RPMI7951 (cell line): ENCODE data around the gene EHHADH. TPM values are rescaled to one million over a fixed set of nuclear protein-coding genes. Genes with fewer than 3 reads are reported as not detected.
A peak's percentile ranks its signal among the peaks of the same experiment; 100 is the strongest.
"Not testable (repeated sequence)": the region's sequence is repeated elsewhere in the genome, so short reads cannot be mapped to it uniquely, and the experiment has no call there.

Experiments
- DNase-seq: peaks from one replicate; pipeline ENCODE4 v3.0.0-alpha.2; 2012; ENCODE audit warnings: low read depth
- total RNA-seq: library from RNA; depleted of rRNA; stranded (reverse); fragments of >200 nt; shearing (Covaris generic); gene quantifications from 2 replicates; pipeline ENCODE4 v1.2.3, GENCODE V29; 2014; rRNA removed

The EHHADH gene
- 13.4 and 14.8 TPM in 2 replicates for total RNA-seq

DNA sequence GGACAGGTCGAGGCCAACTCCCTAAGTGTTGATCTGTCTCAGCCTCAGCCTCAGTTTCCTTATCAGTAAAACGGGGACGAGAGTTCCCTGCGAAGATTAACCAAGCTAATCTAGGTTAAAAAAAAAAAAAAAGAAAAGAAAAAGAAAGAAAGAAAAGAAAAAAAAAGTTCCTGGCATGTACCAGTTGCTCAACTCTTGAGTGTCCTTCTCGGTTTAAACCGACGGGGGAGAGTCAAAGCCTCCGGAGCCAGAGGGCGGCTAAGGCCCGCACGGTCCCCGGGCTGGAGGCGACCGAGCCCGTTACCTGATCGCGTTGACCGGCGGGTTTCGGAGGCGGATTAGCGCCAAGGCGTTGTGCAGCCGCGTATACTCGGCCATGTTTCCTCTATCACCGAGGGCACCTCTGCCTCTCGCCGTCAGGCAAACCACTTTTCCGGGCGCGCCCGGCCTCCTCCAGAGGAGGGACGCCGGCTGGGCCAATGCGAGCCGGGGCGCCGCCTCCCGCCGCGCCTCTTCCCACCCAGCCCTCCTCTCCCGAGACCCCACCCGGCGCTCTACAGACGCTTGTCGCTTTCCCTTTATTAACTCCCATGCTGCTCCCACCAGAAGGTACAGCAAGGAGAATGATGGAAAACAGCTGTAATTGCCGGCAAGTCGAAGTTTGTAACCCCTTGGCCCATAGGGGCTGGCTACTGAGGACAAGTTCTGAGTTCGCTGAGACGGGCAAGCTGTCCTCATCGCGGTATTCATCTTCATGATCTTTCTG lies at the start of gene EHHADH:
TSS of gene EHHADH (minus strand) at position 405 of the 766 bp plus-strand sequence. CDS start at position 378, 27 bp downstream.
- DNase-seq, result peak; percentile 84

DNA sequence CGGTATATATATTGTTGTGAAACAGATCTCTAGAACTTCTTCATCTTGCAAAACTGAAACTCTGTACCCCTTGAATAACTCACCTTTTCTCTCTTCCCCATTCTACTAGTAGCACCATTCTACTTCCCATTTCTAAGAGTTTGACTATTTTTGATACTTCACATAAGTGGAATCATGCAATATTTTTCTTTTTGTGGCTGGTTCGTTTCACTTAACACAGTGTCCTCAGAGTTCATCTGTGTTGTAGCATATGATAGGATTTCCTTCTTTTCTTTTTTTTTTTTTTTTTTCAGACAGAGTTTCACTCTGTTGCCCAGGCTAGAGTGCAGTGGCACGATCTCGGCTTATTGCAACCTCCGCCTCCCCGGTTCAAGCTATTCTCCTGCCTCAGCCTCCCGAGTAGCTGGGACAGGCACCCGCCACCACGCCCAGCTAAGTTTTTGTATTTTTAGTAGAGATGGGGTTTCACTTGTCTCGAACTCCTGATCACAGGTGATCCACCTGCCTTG lies 46.1 kb upstream of the EHHADH start:
- DNase-seq, result not testable (repeated sequence)

DNA sequence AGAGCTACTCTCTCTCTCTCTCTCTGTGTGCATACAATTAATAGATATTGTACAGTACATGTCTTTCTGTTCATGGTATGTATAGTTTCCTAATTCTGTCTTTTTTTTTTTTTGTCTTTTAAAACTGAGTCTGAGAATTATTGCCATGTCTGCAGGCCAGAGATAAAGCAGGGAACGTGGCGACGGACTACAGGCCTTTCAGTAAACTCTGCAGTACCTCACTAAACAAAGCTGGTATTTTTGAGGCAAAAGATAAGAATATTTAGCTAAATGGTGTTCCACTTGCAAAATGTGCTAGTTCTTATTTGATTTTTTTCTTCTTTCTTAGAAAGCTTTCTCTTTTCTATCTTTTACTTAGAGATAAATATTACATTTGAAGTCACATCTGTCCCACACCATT lies 44.0 kb upstream of the EHHADH start:
- DNase-seq, result no peak

DNA sequence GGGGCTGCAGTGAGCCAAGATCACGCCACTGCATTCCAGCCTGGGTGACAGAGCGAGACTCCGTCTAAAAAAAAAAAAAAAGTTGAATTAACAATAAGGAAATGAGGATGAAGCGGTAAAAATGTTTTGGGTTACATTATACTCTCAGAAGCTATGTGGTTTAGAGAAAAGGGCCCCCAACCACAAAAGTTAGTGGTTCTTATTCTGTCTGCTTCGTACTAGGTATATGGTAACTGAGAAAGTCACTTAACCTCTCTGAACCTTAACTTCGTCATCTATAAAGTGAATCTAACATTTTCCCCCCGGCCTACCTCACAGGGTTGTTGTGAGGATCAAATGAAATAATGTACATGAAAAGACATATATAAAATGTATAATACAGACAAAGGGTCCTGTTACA lies 38.4 kb upstream of the EHHADH start:
- DNase-seq, result no peak

DNA sequence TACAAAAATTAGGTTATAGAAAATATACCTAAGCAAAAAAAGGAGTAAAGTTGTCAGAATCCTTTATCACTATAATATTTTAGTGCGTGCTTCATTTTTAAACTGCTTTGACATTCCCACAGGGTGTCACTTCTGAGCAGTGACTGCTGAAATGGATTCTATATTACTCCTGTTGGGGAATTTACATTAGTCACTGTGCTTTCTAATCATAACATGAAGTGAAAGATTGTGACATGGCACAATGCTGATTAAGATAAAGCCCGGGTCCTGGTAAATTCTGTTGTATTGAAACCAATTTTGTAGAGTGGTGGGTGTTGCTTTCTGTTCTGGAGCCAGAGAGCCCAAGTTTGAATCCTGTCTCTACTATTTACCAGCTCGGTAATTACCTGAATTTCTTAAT lies 36.4 kb upstream of the EHHADH start:
- no peak for DNase-seq

DNA sequence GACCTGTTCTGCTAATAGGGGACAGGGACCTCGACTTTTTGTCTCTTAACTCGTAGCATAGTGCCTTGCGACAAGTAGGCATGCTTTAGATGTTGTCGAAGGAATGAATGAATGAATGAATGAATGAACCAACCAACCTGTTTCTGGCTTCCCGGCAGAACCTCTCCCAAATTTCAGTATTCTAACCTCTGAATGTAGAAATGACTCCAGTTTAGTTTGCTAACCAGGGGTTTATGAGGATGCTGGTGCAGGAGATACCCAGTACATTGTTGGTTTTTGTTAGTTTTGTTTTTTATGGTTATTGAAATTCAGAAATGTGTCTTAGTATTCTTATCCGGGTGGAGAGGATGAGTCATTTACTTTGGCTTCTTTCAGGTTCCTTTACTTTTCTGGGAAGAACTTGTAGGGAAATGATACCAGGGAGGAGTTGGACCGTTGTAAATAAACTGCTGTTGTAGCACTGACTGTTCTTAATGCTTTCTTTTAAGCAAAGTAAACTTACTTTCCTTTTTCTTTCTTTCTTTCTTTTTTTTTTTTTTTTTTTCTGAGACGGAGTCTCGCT lies 29.6 kb upstream of the EHHADH start:
- DNase-seq, result peak; percentile 13

DNA sequence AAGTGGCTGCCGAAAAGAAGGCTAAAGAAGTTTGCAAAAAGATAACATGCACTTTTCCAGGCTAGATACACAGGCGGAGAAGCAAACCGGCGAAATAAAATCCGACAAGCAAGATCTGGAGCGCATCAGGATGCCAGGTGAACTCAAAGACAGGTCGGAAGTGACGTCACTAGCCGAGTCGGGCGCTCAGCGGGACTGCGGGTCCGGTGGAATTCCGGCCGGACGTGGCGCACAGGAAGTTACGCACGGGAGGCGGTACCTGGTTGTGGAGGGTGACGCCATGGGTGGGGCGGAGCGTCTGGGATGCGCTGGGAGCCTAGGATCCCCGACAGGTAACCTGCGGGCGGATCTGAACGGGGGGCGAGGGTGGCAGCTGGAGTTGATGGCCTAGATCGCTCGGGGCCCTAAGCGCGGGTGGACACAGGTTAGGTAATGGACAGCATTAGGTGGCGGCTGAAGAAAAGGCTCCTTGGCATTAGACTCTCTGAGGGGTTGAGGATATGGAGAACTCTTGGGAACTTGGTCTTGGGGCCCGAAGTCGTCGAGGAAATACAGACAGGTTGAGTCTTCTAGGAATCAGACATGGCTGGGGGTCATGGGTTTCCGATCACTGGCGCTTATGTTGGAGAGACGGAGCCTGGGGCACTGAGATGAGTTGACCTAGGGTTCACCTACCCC lies 29.0 kb upstream of the EHHADH start:
- peak; percentile 92 for DNase-seq

DNA sequence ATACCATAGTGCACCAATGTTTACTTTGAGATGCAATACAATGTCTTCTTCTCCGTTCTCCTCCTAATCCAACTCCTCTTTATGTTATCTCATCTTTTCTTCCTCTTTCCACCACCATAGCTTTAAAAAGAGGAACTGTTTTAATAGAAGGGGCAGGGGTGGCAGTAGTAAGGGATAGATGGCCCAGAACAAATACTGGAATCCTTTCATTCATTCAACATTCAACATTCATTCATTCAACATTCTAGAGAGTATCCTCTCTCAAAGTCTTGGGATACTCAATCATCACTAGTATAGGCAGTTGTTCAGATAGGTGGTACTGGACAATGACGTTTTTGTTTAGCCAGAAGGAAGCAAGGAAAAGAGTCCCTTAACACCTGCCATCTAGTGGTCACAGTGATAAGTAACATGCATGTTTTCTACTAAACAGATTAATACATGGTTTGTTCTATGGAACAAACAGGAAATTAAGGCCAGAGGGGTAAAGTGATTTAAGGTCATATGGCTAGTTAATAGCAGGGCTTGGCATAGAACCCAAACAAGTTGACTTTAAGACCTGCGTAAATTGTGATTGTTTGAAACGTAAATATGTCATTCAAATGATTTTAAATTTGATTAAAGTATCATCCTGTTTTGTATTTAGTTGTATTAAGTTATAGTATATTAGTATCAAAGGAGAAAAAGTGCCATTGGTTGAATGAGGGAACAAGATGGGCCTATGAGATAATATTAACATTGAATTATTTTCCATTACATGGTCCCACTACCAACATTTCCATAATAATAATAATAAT lies 26.9 kb upstream of the EHHADH start:
- peak; percentile 73 for DNase-seq

DNA sequence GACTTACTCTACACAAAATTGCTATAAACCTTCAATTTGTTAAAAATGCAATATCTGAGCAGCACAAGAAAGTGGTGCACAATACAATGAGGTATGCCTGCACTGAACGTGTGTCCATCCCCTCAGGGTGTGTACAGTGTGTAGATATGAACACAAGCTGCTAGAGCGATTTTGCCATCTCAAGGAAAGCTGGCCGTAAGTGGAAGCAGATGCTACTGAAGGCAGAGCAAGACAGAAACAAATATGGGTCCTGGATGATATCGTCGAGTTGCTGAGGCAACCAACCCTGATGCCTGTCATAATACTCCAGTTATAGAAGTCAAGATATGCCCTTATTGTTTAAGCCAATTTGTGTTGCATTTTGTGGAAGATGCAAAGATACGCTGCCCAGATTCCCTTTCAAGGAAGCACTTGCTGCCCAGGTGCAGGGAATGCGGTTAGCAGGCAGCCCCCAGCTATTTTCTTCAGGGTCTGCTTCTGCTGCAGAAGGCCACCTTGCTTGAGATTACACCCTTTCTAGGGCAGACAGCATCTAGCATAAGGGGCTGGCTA lies 25.8 kb upstream of the EHHADH start:
- no peak for DNase-seq

DNA sequence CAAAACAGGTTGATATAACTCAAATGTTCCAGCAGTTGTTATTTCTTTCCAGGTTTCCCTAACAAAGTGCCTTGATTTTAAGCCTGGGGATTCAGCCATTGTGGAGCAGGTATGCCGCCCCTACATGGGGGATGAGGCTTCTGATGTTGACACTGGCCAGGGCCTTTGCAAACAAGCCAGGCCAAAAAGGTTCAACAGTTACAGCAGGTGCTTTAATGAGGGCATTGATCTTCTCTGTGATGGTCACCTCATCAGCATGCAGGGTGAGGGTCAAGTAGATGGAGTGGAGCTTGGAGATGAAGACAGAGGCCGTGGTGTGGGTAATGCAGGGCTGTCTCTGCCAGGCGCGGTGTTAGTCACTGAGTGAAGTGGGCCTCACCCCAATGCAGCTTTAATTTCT lies 22.6 kb upstream of the EHHADH start:
- DNase-seq, result no peak

DNA sequence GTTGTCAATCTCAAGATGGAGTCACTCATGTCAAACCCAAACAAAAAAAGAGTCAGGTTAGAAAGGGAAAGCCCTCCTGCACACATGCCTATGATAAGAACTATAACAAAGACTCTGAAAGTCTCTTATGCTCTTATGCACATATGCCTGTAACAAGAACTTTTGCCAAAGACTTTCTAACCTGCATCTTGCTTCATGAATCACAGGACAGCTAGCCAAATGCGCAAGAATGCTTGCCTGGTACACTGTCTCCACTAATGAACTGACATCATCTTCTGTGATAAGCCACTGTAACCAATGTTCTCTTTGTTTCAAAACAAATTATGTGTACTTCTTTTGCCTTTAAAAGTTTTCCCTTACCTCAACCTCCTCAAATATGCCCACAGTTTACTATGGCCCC lies 18.2 kb upstream of the EHHADH start:
- DNase-seq, result no peak

DNA sequence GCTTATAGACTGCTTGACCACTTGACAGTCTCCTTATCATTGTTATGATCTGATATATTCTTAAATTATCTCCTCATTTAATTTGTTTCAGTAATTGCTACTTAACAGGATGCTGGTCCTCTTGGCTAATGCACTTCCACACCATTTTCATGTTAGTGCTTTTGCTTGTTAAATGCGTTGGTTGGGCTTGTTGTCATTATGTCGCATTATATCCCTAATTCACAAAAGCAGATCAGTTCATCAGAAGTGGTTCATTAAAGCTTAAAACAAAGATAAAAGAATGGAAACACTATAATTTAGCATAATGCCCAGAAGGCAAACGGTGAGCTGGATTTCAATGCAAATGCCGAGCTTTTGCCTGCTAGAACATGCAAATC lies 17.1 kb upstream of the EHHADH start:
- DNase-seq, result no peak

DNA sequence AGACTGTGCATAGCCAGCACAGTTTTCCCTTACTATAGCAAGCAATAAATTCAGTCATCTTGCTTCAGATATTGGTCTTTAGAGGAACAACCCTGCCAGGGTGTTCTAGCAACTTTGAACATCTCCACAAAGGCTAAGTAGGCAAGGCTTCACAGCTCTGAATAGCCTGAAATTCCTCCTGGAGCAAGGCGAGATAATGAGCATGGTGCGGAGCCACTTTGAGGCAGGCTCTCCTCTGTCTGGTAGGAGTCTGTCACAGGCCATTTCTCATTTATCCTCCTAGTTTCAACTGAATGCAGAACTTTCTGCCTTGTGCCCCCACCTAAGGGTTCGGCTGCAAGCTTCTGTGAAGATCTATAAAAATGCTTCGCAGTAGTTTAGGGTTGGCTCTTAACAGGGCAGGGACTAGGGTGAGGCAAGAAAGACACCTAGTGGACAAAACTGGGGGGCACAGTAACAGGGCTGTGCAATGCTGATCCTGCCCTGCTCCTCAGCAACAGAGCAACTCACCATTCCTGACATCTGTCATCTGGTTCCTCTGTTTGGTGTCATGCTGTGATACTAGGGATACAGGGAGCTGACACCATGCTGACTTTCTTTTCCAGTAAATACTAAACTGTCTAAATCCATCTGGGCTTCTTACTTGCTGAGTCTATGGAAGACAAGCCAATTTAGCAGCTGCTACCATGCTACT lies 16.6 kb upstream of the EHHADH start:
- DNase-seq, result peak; percentile 58

DNA sequence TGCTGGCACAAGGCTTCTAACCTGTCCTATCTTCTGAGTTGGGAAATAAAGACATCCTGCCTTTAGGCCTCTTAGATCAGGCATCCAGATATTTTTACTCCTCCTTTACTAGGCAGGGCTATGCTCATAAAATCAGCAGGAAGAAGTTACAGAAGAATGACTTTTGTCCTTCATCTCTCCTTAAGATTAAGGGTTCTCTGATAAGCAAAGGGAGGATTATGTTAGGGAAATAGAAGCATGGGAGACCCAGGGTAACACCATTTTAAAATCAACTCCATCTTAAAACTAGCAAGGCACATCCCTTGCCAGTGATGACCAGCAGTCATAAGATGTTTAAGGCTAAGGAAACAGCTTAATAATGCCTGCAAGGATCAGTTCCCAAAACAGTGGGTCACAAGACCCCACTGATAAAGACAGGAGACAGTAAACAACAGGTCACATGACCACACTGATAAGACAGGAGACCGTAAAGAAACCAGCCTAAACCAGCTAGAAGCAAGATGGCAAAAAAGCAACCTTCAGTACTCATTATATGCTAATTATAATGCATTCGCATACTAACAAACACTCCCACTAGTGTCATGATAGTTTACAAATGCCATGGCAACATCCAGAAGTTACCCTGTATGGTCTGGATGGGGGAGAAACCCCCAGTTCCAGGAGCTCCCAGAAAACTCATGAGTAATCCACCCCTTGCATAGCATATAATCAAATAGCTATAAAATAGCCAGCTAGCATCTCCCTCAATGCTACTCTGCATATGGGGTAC lies 14.5 kb upstream of the EHHADH start:
- DNase-seq, result no peak

DNA sequence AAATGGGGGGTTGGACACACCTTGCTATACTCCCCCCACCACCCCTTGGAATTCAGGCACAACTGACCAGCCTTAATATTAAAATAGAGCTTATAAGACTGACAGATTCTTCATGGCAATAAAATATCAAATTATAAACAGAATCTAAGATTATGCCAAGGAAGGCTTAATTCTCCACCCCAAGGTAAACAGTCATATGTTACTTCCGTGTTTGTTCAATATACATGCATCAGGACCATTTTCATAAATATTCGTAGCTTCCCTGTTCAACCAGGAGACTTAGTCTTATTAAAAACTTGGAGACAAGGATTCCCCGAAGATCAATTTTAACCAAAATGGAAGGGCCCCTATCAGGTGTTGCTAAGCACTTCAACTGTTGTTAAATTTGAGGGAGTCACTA lies 13.3 kb upstream of the EHHADH start:
- DNase-seq, result no peak

DNA sequence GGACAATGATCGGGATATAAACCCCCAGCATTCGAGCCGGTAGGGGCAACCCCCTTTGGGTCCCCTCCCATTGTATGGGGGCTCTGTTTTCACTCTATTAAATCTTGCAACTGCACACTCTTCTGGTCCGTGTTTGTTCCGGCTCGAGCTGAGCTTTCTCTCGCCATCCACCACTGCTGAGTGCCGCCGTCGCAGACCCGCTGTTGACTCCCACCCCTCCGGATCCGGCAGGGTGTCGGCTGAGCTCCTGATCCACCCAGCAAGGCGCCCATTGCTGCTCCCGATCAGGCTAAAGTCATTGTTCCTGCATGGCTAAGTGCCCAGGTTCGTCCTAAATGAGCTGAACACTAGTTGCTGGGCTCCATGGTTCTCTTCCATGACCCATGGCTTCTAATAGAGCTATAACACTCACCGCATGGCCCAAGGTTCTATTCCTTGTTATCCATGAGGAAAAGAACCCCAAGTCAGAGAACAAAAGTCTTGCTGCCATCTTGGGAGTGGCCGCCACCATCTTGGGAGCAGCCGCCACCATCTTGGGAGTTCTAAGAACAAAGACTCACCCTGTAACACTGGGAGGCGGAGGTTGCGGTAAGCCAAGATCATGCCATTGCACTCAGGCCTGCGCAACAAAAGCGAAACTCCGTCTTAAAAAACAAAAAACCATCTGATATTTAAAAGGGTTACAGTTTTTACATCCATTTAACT lies 11.2 kb upstream of the EHHADH start:
- no peak for DNase-seq

DNA sequence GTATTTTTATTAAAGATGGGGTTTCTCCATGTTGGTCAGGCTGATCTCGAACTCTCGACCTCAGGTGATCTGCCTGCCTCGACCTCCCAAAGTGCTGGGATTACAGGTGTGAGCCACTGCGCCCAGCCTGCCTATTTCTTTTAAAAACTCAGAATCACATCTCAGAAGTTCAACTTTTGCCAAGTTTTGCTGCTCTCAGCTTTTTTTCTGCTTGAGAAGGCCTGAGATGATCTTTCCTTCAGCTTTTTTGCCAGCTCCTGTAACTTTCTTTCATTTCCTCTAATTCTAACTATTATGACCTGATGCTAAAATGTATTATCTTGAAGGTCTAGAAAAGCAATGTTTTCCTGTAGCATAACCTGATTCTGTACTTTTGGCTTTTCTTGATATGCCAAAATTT lies 9.6 kb upstream of the EHHADH start:
- no peak for DNase-seq

DNA sequence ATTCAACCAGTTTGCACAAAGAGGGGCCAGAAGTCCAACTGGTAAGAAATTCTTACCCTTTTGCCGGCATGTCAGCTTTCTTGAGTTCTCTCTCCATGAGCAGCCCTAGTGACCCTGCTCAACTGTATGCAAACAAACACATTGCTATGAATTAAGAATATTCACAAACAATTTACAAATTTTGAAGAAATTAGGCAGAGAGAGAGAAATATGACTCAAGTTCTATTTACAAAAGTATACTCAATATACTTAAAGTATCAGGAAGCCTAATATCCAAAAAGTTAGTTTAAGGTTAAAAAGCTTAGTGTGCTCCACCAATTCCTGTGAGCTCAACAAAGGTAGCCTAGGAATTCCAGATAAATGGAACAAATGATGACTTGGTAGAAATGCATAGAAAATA lies 3.5 kb upstream of the EHHADH start:
- no peak for DNase-seq

DNA sequence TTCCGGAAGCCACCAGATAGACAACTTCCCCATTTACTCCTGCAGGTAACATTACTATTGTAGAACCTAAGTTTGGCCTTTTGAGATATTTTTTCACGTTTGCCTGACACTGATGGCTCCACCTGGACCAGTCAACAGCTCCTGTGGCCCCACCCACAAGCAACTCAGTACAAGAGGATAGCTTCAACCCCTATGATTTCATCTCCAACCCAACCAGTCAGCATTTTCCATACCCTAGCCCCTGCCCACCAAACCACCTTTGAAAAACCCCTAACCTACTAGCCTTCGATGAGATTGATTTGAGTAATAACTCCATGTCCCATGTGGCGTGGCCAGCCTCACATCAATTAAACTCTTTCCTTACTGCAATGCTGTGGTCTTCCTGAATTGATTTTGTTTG lies 950 bp upstream of the EHHADH start:
- DNase-seq, result no peak

DNA sequence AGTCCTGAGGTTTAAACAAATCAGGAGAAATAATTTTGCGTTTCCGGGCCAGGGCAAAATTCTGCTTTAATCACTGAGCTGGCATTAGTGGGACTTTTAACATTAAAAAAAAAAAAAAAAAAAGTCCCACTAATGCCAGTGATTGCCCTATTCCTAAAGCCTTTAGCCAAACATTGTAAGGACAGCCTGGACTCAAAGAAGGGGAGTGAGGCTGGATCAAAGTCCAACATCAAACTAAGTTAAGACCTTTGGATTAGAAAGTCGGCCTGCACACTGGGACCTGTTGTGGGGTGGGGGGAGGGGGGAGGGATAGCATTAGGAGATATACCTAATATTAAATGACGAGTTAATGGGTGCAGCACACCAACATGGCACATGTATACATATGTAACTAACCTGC lies 716 bp downstream of the EHHADH start:
- DNase-seq, result peak; percentile 3
